Measurements from ENCODE around the gene POFUT2.

POFUT2 gene

DNA sequence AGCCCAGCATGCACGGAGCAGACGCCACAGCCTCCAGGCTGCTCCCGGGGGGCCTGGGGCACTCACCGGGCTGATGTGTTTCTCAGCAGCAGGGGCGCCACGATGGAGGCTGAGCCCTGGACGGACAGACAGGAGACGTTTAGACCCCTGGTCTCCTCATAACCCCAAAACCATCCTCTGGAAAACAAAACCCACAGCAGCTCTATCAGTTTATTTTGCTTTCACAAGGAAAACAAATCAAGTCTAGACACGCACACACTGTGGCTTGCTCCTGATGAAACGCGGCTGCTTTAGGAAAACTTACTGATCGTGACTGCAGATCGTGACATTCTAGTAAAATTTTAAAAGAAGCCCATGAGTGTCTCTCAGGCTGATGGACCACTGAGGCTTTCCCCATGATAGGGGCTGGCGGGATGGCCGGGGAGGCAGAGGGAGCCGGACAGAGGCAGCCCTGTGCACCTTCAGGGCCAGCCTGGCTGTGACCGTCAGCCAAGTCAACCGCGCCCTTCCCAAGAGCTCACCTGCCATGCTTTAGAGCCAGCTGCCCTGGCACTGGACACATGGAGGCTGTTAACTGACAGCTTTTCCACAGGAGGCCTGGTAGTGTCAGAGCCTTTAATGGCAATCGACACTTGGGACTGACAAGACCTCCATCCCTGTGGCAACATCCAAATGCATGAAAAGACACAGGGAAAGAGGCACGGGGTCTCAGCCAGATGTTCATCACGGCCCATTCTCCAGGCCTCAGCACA, 5.2 kb downstream of the POFUT2 start:
- Histone ChIP-seq H3K36me3 (ENCODE audit: control insufficient read depth, insufficient read depth, low read length) (peaks cover 63% of the 10 kb centered on the region), H3K4me1 (ENCODE audit: control insufficient read depth, insufficient read depth, low read length, poor library complexity, severe bottlenecking) (peaks cover 6% of the 10 kb centered on the region), H3K4me3 (ENCODE audit: insufficient read depth, low read depth, low read length, poor library complexity, severe bottlenecking) (no peak overlapping the region), H3K9me3 (ENCODE audit: control insufficient read depth, low read length) (no peaks in the 10 kb centered on the region), H3K27ac (ENCODE audit: insufficient read depth, low read length, poor library complexity, severe bottlenecking) (no peak overlapping the region), H3K27me3 (replicated peaks; ENCODE audit: control insufficient read depth, insufficient read depth, low read length, poor library complexity, severe bottlenecking) (no peaks in the 10 kb centered on the region)
- DNase-seq = no peak

DNA sequence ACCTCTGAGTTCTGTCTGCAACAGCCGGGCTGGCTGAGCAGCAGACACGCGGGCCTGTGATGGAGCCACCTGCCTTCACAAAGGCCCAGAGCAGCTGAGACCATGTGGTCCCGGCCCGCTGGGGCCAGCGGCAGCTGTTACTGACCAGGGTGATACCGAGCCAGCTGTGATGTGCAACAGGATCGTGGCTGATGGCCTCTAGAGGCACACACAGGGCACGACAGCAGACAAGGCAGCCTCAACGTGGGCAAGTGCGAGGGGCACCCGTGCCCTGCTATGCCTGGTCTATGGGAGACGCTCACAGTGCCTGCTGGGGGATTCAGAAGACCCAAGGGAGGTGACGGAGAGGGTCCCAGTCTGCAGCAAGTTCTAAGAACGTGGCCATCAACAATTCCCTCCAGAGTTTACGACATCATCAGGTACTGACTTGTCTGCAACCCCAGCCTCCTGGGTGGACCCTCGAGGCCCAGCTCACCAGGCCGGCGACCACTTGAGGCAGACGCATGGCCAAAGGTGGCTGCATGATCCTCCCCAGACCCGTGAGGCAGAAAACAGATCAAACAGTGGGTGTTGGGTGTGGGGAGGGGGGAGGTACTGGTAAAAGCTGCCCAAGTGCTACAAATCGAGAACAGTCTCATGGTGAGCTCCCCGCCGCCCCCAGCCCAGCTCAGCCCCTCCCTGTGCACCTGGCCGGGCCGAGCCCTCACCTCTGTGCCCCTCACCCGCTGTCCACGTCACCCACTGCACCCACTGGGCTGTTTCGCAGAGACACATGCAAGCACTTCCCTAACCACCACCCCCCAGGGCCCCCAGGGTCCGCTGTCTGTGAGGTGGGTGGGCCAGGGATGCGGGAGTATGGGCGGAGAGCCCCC, 6.0 kb downstream of the POFUT2 start:
- Histone ChIP-seq H3K27me3 (replicated peaks; ENCODE audit: control insufficient read depth, insufficient read depth, low read length, poor library complexity, severe bottlenecking) (no peaks in the 10 kb centered on the region), H3K4me3 (ENCODE audit: insufficient read depth, low read depth, low read length, poor library complexity, severe bottlenecking) (no peak overlapping the region), H3K4me1 (ENCODE audit: control insufficient read depth, insufficient read depth, low read length, poor library complexity, severe bottlenecking) (peaks cover 4% of the 10 kb centered on the region), H3K27ac (ENCODE audit: insufficient read depth, low read length, poor library complexity, severe bottlenecking) (no peak overlapping the region), H3K9me3 (ENCODE audit: control insufficient read depth, low read length) (no peaks in the 10 kb centered on the region), H3K36me3 (ENCODE audit: control insufficient read depth, insufficient read depth, low read length) (peaks cover 71% of the 10 kb centered on the region)
- DNase-seq = no peak

DNA sequence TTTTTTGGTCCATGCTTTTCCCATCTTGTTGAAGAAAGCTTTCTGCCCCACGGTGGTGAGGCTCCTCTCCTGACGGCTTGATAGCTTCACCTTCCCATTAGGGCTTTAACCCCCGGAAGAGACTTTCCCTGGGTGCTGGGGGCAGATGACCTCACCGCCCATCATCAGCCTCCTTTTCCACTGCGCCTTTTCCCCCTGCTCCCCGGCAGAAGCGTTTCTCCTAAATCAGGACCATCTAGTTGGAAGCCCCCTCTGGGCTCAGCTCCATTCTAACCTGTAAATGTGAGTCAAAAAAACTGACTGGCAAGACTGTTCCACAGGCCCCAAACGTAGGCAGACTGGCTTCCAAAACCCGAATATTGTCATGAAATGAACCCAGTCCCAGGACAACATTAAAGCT, 6.7 kb downstream of the POFUT2 start:
- no peaks in the 10 kb centered on the region for H3K9me3 ChIP-seq (ENCODE audit: control insufficient read depth, low read length)
- H3K4me3 ChIP-seq (ENCODE audit: insufficient read depth, low read depth, low read length, poor library complexity, severe bottlenecking) = no peak overlapping the region
- H3K27ac ChIP-seq (ENCODE audit: insufficient read depth, low read length, poor library complexity, severe bottlenecking) = no peak overlapping the region
- H3K36me3 ChIP-seq (ENCODE audit: control insufficient read depth, insufficient read depth, low read length) = peaks cover 76% of the 10 kb centered on the region
- DNase-seq = no peak
- no peaks in the 10 kb centered on the region for H3K27me3 ChIP-seq (replicated peaks; ENCODE audit: control insufficient read depth, insufficient read depth, low read length, poor library complexity, severe bottlenecking)
- no peaks in the 10 kb centered on the region for H3K4me1 ChIP-seq (ENCODE audit: control insufficient read depth, insufficient read depth, low read length, poor library complexity, severe bottlenecking)

DNA sequence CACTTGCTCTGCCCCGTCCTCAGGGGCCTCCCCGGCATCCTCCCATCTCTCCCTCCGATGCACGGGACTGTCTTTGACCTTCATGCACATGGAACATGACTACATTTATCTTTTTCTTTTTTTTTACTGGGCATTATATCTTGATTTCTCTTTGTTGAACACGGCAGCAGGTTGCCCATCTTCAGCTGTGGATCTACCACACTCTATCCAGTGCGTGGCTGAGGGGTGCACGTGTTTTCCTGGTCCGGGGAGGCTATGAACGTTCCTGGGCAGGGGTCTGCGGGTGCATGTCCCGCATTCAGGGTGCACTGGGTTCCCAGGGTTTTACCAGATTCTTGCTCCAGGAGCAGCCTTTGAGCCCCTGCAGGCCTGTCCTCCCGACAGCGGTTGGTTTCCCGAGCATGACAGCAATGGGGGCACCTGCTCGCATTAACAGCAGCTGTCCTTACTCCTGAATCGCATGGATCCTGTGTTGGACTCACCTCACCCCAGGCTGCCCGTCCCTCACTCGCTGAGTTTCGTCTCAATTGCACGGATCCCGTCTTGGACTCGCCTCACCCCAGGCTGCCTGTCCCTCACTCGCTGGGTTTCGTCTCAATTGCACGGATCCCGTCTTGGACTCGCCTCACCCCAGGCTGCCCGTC, 7.4 kb downstream of the POFUT2 start:
- Histone ChIP-seq H3K4me1 (ENCODE audit: control insufficient read depth, insufficient read depth, low read length, poor library complexity, severe bottlenecking) (no peaks in the 10 kb centered on the region), H3K36me3 (ENCODE audit: control insufficient read depth, insufficient read depth, low read length) (peaks cover 73% of the 10 kb centered on the region), H3K27me3 (replicated peaks; ENCODE audit: control insufficient read depth, insufficient read depth, low read length, poor library complexity, severe bottlenecking) (no peaks in the 10 kb centered on the region), H3K4me3 (ENCODE audit: insufficient read depth, low read depth, low read length, poor library complexity, severe bottlenecking) (no peak overlapping the region), H3K9me3 (ENCODE audit: control insufficient read depth, low read length) (no peaks in the 10 kb centered on the region), H3K27ac (ENCODE audit: insufficient read depth, low read length, poor library complexity, severe bottlenecking) (no peak overlapping the region)
- no peak for DNase-seq

DNA sequence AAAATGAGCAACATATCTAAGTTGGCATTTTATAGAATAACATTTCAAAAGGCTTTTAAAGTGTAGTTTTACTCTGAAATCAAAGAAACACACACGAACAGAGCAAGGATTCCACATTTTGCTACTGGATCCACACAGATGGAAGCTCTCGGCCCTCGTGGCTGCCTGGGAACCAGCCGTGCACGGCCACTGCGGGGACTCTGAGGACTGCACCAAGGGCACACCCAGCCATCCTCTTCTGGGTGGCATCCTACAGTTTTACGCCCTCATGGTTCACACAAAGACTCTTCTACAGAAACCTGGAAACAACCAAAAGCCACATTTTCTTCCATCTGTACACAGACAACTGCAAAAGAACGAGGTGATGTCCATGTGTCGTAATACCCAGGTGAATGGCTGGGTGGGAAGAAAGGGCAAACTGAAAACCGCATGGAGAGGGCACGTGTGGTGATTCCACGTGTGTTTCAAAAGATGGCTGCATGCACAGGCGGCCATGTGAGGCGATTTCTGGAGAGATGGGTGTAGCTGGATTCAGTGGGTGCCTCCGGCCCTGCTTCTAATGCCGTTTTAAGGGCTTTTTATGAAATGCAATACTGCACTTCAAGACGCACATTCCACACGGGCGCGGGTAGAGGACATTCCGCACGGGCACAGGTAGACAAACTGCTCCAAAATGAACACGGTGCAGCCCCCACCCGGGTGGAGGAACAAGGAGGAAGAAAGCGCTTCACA, 8.1 kb downstream of the POFUT2 start:
- H3K9me3 ChIP-seq (ENCODE audit: control insufficient read depth, low read length) = no peaks in the 10 kb centered on the region

DNA sequence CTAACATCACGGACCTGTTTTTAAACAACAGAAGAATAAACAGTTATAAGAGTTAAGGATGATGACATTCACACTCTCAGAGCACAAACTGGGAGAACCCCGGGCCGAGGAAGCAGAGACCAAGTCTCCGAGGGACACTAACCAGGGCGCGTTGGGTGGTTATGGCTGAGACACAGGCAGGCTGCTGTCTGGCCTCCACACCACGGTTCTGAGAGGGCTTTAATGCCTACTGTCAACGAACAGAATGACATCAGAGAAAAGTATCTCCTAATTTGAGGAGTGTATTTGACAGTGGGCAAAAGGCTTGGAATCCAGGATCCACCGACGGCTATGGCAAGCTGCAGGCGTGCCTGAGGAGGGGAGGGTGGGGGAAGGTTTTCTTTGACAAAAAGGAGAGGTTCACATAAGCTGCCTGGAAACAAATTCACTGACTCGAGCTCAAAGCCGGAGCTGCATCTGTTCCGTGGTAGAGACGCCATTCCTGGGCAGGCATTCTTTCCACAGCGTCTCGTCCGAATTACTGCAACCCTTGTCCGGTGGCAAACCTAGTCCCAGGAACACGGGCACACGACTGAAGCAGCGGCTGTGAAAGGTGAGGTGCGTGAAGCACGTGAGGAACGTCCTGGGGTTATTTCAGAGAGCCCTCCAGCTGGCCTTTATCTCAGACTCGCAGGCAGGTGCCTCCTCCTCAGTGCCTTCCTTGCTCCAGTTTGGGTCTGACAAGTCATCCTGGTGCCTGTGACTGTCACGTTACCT, 9.4 kb downstream of the POFUT2 start:
- no peak for DNase-seq
- no peaks in the 10 kb centered on the region for H3K4me1 ChIP-seq (ENCODE audit: control insufficient read depth, insufficient read depth, low read length, poor library complexity, severe bottlenecking)
- H3K4me3 ChIP-seq (ENCODE audit: insufficient read depth, low read depth, low read length, poor library complexity, severe bottlenecking) = no peak overlapping the region
- no peak overlapping the region for H3K27ac ChIP-seq (ENCODE audit: insufficient read depth, low read length, poor library complexity, severe bottlenecking)
- H3K9me3 ChIP-seq (ENCODE audit: control insufficient read depth, low read length) = no peaks in the 10 kb centered on the region
- H3K36me3 ChIP-seq (ENCODE audit: control insufficient read depth, insufficient read depth, low read length) = peaks cover 55% of the 10 kb centered on the region
- no peaks in the 10 kb centered on the region for H3K27me3 ChIP-seq (replicated peaks; ENCODE audit: control insufficient read depth, insufficient read depth, low read length, poor library complexity, severe bottlenecking)

More for the DNA sequence above, 8.1 kb downstream of the POFUT2 start:
- no peak overlapping the region for H3K4me3 ChIP-seq (ENCODE audit: insufficient read depth, low read depth, low read length, poor library complexity, severe bottlenecking)
- H3K36me3 ChIP-seq (ENCODE audit: control insufficient read depth, insufficient read depth, low read length) = peaks cover 66% of the 10 kb centered on the region
- DNase-seq = no peak
- no peaks in the 10 kb centered on the region for H3K4me1 ChIP-seq (ENCODE audit: control insufficient read depth, insufficient read depth, low read length, poor library complexity, severe bottlenecking)
- H3K27ac ChIP-seq (ENCODE audit: insufficient read depth, low read length, poor library complexity, severe bottlenecking) = no peak overlapping the region
- no peaks in the 10 kb centered on the region for H3K27me3 ChIP-seq (replicated peaks; ENCODE audit: control insufficient read depth, insufficient read depth, low read length, poor library complexity, severe bottlenecking)

DNA sequence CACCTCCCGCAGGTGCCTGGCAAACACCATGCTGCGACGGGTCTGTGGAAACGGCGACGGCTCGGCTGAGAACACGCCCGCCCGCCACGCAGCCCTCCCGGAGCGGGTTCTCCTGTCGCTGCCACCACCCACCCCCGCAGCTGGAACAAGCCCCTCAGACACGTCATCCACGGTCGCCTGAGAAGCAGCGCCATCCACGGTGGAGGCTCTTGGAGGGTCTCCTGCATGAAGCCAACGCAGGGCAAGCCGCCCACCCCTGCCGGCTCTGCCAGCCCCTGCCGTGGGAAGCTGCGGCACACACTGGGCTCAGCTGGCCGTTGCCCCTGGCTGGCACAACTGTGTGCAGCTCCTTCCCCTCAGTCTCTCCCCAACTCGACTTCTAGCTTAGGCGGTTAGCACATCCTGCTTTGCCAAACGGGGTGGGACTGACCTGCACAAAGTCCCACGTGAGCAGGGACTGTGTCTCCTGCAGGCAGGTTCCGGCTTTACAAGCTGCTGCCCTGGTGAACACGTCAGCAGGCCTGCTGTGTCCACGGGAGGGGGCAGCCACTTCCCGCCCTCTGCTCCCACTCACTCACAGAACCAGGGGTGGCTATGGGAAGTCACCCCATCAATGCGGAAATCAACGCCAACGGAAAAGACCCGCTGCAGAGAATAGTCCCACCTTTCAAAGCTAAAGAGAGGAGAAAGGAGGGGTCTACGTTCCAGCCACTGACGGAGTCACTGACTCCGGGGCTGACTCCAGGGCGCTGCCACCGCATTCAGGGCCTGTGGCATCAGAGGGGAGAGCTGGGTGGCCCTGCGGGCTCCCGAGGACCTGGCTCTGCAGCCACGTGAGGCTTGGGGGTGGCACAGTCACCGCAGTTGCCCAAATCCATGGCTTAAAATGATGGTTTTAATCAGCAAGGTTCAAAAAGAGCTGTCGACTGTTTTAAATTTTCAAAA, 10.3 kb downstream of the POFUT2 start:
- Histone ChIP-seq H3K4me1 (ENCODE audit: control insufficient read depth, insufficient read depth, low read length, poor library complexity, severe bottlenecking) (no peaks in the 10 kb centered on the region), H3K4me3 (ENCODE audit: insufficient read depth, low read depth, low read length, poor library complexity, severe bottlenecking) (no peak overlapping the region), H3K9me3 (ENCODE audit: control insufficient read depth, low read length) (no peaks in the 10 kb centered on the region), H3K27me3 (replicated peaks; ENCODE audit: control insufficient read depth, insufficient read depth, low read length, poor library complexity, severe bottlenecking) (no peaks in the 10 kb centered on the region), H3K27ac (ENCODE audit: insufficient read depth, low read length, poor library complexity, severe bottlenecking) (no peak overlapping the region), H3K36me3 (ENCODE audit: control insufficient read depth, insufficient read depth, low read length) (peaks cover 48% of the 10 kb centered on the region)
- DNase-seq = no peak

DNA sequence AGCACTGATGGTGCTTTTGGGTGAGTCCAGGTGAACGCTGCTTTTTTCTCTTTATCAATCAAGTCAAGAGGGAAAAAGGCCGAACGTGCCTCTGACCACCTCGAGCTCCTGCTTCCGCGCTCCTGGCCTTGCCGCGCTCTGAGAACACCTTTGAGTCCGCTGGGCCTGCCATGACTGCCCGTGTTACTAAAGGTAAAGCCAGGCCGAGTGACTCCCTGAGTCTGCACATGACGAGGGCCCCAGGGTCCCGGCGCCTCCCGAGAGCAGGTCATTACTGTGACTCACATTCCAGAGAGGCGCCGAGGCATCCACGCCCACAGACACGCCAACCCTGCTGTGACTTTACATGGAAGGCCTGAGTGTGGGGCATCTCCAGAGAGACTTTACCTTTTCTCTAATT, 11.1 kb downstream of the POFUT2 start:
- H3K36me3 ChIP-seq (ENCODE audit: control insufficient read depth, insufficient read depth, low read length) = peaks cover 45% of the 10 kb centered on the region

More for the DNA sequence above, 11.1 kb downstream of the POFUT2 start:
- Histone ChIP-seq H3K9me3 (ENCODE audit: control insufficient read depth, low read length) (no peaks in the 10 kb centered on the region), H3K27me3 (replicated peaks; ENCODE audit: control insufficient read depth, insufficient read depth, low read length, poor library complexity, severe bottlenecking) (no peaks in the 10 kb centered on the region), H3K4me1 (ENCODE audit: control insufficient read depth, insufficient read depth, low read length, poor library complexity, severe bottlenecking) (no peaks in the 10 kb centered on the region), H3K4me3 (ENCODE audit: insufficient read depth, low read depth, low read length, poor library complexity, severe bottlenecking) (no peak overlapping the region), H3K27ac (ENCODE audit: insufficient read depth, low read length, poor library complexity, severe bottlenecking) (no peak overlapping the region)
- no peak for DNase-seq
